NB4 (cell line): Measurements from ENCODE around the gene PTGES3.

Experiments
- CTCF ChIP-seq: IDR thresholded peaks from one replicate; pipeline ENCODE4 v1.5.1; 2012; ENCODE audit warnings: low read depth, low read length
- MYC ChIP-seq: IDR thresholded peaks from 2 replicates; pipeline ENCODE4 v1.6.1; 2011; ENCODE audit warnings: low read depth, low read length
- POLR2A ChIP-seq: IDR thresholded peaks from 2 replicates; pipeline ENCODE4 v1.6.1; 2011; ENCODE audit warnings: mild to moderate bottlenecking; ENCODE audit not compliant: insufficient read length; ENCODE audit errors: extremely low read depth
- TF ChIP-seq, protein P1 (sequence below): IDR thresholded peaks from 2 replicates; pipeline ENCODE4 v1.6.1; 2011; ENCODE audit warnings: low read depth, low read length

GRCh38 chr12:56636675-56637540, 51.2 kb downstream of the PTGES3 start:
- peak; percentile 89 for TF ChIP-seq CTCF
- no peak for TF ChIP-seq POLR2A
- TF ChIP-seq MYC, result 0 out of 2 replicates have a peak, but pooled peaks have one; percentile 19
- TF ChIP-seq, protein P1, sequence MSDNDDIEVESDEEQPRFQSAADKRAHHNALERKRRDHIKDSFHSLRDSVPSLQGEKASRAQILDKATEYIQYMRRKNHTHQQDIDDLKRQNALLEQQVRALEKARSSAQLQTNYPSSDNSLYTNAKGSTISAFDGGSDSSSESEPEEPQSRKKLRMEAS, result peak; percentile 25; the same call in 1 of the 2 replicates
